Right lung (tissue), 5 donors: ENCODE data around the gene ARIH2. TPM values are rescaled to one million over a fixed set of nuclear protein-coding genes. Genes with fewer than 3 reads are reported as not detected.

ENCODE experiments used
- DNase-seq, 2 donors: peaks; one replicate each; pipeline ENCODE4 v3.0.0-alpha.2; 2013
- polyA plus RNA-seq, 5 donors: library from polyadenylated mRNA; unstranded; fragments of 120-200 nt; gene quantifications; one replicate each; pipeline versions ENCODE4 v1.2.1 to v1.2.3, GENCODE V29; 2013; ENCODE audit warnings: inconsistent platforms in 1 of 5, low replicate concordance in 1 of 5; ENCODE audit not compliant: insufficient read length in 5 of 5, insufficient read depth in 1 of 5

Gene ARIH2
- polyA plus RNA-seq, 5 donors = 72.0 to 94.8 (median 77.5) TPM

DNA sequence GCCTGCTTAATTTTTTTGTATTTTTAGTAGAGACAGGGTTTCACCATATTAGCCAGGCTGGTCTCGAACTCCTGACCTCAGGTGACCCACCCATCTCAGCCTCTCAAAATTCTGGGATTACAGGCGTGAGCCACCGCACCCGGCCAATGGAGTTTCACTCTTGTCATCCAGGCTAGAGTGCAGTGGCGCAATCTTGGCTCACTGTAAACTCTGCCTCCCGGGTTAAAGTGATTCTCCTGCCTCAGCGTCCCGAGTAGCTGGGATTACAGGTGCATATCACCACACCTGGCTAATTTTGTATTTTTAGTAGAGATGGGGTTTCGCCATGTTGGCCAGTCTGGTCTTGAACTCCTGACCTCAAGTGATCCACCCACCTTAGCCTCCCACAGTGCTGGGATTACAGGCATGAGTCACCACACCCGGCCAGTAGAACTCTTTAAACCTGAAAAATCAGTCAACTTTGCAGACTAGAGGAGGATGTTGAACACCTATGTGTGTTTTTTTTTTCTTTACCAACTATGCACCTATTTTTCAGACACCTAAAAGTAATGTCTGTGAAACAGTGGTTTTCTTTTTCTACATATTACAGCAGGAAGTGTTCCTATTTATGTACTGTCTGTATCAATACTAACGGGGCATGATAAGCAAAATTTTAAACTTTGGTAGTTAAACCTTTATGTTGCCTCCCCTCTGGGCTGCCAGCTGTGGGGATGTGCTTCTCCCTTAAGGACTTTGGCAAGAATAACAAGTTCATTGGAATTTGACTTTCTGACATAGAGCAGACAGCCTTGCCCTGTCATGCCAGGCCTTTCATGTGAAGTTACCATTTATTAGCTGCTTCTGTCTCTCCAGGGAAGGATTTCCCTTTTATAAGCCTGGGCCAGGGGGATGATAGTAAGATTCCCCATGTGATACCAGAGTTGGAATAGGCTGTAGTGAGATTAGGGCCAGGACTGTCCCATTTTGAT lies 8.1 kb downstream of the ARIH2 start:
- no peak for DNase-seq

DNA sequence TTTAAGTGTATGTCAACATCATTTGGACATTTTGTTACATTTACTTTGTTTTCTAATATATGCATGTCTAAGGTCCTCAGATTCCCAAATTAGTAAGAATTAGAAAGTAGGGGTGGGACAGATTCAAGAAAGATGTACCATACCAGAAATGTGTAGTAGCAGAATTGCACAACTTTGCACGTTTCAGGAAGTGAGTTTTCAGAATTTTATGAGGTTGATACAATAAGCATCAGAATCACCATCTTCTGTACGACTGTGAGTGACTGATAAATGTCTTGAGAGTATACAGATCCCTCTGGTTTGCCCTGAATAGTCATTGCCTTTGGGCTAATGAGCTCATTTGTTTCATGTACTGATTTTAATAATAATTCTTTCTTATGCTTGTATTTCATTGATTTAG lies 9.3 kb downstream of the ARIH2 start:
- no peak for DNase-seq

DNA sequence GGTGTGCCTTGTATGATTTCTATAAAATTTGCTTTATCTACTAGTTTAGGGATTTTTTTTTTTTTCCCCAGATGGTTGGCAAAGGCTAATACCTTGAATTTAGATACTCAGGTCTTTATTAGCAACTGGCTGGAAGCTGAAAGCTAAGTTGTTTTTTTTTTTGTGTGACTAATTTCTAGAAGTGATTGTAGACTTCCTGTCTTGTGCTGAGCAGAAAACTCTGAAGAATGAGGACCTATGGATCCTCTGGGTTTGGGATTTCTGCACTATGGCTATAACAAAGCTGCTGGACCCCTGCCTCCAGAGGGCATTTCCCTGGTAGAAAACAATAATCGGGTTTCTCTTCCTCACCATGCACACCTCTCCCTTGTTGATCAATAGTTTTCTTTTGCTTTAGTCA lies 10.0 kb downstream of the ARIH2 start:
- DNase-seq = no peak

DNA sequence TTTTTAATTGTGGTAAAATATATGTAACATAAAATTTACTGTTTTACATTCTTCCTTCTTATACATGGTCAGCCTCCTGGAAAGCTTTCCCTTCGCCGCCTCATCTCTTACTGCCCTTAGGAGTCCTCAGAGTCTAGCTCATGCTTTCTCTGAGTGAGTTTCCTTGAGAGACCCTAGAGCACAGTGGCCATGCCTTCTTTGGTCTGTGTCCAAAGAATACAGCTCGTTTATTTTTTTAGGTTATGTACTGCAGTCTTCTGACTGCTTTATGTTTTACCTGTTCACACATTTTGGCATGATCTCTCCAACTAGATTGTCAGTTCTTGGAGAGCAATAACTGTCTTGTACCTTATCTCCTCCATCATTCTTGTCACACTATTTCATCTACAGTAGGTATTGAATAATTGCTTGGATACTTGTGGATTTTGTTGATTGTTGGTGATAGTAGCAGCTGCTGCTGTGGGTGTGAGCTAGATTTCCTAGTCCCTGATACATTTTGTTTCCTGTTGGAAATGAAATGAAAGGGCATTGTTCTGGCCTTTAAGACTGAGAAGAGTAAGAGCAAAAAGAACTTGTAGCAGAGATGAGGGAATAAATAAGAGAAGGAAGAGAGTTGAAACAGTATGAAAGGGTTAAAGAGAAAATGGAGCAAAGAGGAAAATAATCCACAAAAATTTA lies 10.9 kb downstream of the ARIH2 start:
- no peak for DNase-seq

DNA sequence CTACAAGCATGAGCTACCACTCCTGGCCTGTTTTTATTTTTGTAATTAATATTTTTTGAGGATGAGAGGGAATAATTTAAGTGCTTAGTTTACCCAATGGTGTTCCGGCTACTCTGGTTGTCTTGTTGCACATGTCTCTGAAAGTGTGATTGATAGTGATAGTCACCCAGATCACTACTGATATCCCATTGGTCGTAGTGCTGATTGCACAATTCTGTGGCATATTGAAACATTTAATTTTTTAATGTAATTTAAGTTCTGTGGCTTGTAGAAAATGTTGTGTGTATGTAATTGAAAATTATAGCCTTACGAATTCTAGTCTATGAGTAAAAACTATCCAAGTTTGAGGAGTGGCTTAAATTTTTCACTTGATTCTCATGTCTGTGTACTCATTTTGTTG lies 11.9 kb downstream of the ARIH2 start:
- no peak for DNase-seq

DNA sequence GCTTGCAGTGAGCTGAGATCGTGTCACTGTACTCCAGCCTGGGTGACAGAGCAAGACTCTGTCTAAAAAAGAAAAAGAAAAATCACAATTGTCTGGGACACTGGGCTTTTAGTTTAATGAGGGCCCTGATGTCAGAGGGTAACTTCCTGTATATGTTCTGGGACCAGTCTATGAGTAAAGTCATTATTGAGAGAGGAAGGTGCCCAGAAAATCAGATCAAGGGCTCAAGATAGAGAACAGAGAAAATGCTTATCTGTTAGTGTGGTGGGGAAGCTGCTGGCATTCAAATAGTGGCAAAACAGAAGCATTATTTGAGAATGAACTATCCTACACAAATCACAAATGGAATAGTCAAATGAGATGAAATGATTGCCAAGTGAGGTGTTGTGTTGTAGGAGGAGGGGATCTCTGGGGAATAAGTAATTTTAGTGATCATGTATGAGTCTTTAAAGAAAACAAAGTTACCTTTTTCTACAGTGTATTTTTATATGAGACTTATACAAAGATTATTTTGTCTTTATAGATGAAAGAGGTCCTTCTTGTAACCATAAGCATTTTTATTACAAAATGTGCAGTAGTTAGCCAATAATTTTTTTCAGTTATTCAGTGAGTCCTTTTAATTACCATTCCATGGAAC lies 13.4 kb downstream of the ARIH2 start:
- DNase-seq = no peak

DNA sequence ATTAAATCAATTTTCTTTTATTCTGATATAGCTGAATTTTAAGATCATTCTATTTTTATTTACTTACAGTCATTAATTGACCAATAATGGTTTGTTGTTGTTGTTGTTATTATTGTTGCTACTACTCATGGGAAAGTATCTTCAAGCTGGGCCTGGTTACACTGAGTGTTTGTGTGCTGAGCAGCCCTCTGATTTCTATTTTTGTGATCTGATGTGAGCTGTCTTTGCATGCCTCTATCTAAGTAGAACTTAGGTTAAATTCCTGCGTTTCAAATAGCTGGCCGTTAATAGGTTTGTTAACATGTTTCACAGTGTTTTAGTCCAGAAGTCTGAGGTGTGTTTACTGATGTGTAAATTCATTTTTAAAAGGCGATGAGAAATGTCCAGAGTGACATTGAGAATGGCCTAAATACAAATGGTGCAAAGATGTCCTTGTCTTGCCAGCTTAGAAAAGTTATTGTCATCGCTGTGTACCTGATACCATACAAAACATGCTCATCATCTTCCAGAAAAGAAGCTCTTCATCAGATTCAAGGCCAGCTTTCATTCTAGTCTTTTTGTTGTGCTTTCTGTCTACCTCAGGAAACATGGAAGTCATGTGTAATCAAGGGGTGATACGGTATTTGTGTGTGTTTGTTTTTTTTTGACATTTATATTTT lies 15.8 kb downstream of the ARIH2 start:
- DNase-seq = no peak

DNA sequence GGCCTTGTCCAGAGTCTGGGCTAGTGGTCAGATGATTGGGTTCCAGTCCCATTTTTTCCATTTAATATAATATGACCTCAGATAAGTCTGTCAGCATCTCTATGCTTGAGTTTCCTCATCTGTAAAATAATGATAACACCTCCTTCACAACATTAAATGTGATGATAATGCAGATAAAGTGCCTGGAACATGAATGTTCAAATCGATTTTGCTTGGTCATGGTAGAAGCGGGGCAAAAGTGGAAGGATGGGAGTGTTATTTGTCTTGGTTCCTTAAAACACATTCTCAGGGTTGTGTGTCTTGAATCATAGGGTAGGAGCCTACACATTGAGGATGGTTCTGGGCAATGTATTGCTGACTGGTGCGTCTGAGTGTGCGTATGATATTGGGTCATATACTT lies 16.9 kb downstream of the ARIH2 start:
- DNase-seq = no peak

DNA sequence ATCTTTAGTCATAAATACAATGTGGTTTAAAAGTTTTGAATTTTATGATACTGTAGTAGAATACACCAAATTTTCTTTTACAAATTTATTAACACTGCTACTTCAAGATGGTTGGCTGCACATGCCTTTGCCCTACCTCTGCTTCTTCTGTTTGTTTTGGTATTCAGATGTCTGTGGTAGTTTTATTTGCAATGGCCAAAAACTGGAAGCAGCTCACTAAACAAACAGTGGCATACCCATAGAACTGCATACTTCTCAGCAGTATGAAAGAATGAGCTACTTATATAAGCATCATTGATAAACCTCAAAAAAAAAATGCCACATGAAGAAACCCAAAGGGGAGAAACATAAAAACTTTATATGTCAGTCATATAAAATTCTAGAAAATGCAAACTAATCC lies 19.5 kb downstream of the ARIH2 start:
- no peak for DNase-seq

DNA sequence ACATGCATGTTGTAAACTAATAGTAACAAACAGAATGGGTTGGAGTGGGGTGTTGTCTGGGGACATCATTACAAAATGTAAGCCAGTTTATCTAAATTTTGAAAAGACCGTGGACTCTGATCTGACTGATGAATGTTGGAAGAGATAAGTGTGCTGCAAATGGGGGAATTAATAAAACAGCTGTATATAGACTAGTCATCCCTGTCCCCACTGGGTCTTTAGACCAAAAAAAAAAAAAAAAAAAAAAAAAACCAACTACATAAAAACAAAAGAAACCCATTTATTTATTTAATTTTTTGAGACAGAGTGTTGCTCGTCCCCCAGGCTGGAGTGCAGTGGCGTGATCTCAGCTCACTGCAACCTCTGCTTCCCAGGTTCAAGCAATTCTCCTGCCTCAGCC lies 20.0 kb downstream of the ARIH2 start:
- DNase-seq = no peak

DNA sequence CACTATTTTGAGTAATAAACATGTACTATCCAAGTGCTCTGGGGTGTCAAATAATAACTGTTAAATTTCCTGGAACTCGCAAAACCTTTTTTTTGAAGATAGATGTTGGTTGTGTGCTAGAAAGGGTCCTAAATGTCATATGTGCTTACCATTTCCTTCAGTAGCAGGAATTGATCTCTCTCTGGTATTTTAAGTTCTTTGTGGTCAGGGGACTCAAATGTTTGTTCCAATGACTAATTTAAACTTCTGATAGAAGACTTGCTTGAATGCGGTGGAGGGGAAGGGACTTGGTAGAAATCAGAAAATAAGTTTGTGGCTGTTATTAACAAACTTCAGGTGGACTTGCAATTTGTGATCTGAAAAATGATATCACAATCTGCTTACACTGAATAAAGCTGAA lies 26.8 kb downstream of the ARIH2 start:
- no peak for DNase-seq

DNA sequence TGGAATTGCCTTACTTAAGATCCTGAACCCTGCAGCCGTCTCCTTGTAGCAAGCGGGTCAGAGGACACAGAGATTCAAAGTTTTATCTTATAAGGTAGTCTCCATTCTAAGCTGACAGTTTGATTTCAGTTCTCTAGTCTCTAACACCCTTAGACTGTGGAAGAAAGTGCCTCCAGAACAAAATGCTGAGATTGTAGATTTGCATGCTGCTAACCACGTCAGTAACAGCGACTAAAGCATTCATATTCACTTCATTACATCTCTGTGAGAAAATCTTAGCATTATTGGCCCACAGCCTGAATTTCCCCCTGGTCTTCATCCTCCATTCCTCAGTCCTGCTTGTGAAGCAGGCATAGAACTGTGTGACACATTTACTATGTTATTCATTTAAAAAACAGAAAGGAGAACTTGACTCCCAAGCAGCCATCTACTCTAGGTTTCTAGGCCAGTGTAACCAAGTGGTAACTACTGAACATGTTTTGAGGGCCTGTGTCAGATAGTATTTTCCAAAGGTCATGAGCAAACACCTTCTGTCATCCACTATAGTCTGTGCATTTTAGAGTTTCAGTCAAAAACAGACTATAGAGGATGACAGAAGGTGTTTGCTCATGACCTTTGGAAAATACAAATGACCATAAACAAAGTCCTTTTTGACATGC lies 27.4 kb downstream of the ARIH2 start:
- DNase-seq = peak in 1 of 2 donors; percentile 13

DNA sequence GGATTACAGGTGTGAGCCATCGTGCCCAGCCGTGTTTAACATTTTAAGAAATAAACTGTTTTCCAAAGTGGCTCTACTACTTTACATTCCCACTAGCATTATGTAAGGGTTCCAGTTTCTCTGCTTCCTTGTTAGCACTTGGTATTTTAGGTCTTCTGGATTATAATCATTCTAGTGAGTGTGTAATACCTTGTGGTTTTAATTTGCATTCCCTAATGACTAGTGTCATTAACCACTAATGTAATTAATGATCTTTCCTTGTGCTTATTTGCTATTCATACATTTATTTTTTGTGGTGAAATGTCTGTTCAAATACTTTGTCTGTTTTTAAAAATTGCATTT lies 30.7 kb downstream of the ARIH2 start:
- DNase-seq = no peak

DNA sequence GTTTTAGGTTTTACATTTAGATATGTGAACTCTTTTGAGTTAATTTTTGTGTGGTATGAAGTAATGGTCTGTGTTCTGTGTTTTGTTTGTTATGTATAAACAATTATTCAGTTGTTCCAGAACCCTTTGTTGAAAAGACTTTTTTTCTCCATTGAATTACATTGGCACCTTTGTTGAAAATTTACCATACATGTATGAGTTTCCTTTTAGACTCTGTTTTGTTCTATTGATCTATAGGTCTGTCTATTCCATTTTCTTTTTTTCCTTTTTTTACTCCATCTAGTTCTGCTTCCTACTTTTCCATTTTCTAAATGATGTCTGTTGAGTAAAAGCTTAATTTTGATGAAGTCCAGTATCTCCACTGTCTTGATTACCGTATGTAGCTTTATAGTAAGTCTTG lies 31.4 kb downstream of the ARIH2 start:
- DNase-seq = no peak

DNA sequence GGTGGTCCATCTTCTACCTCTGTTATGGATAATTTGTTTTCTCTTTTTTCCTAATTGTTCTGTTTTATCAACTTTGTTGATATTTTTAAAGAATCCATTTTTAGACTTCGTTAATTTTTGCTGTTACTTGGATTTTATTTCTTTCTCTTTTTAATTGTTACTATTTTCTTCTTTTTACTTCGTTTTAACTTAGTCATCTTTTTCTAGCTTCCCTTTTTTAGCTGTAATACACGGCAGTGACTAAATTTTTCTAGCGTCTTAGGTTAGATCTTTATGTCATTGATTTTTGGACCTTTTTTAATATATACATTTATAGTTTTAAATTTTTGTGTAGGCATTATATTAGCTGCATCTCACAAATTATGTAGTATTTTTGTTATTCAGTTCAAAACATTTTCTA lies 33.1 kb downstream of the ARIH2 start:
- DNase-seq = no peak

DNA sequence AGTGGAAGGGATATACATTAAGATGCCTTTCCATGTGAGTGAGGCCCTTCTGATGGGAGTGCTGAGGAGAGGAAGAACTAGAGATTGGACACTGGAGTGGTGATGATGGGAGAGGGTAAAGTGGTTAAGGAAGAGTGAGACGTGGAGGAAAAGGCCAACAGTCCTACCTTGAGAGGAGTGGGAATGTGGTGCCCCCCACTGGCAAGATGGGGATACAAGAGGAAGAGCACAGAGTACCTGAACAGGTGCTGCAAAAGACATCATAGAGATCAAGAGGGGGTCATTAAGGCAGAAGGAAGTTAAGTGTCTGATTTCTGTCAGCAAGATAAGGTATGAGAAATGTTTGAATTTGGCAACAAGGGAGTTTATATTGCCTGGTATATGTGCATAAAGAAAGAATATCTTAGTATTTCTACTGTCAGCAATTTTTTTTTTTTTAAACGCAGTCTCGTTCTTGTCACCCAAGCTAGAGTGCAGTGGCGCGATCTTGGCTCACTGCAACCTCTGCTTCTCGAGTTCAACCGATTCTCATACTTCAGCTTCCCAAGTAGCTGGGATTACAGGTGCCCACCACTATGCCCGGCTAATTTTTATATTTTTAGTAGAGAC lies 34.0 kb downstream of the ARIH2 start:
- no peak for DNase-seq

DNA sequence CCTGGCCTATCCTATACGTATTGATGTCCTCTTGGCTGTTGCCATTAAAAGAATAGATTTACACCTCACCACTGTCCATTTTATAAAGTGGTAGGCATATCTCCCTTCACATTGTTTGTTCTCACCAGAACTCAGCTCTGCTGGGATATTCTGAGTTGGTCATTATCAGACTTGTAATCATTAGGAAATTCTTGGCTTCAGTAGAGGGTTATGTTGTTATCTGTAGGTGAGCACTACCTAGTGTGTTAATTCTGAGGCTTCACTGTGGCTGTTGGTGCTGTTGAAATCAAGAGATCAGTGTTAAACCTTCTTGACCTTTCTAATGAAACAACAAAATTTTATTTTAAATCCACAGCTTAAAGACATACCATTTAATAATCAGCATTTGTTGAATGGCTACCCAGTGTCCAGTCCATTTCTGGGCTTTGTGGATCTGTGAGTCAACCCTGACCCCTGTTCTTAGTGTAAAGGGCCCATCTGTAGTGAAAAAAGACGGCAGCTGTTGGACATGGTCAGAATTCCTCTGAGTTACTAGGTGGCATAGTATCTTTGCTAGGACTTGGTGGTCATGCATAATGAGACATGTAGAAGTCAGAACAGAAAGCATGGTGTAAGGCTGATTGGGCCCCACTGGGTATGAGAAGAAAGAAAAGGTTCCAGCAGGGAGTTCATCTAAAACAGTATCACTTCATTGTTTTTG lies 38.5 kb downstream of the ARIH2 start:
- no peak for DNase-seq

DNA sequence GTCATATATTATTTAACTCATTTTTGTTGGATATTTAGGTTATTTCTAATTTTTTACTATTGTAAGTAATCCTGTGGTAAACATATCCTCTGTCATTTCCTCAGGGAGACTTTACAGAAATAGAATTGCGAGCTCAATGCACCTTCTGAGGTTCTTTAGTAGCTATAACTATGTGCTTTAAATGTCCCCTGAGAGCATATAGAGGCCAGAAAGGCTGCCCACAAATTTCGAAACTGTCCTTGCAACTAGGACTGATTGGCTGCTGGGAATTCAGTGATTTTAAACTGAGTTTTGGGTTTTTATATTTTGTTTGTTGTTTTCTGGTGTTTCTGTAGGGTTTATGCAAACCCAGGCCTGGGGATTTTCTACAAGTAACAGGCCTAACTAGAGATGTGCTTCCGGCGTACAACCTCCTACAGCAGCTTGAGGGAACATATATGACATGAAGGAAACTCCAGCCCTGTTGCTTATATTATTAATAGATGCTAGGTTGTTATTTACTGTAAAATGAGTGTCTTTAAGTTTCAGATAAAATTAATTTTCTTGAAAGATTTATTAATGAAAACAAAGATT lies 42.3 kb downstream of the ARIH2 start:
- no peak for DNase-seq

DNA sequence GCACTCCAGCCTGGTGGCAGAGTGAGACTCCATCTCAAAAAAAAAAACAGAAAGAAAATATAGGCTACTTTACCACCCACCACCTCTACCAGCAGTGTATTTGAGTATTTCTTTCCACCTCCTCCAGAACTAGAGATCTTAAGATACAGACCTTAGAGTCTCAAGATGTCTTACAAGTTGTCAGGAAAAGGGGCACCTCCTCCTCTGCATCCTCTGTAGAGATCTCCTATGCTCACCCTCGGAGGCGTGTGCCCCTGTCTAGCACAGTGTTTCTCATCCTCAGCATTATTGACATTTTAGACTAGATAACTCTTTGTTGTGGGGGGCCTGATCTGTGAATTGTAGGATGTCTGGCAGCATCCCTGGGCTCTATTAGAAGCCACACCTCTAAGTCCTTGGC lies 43.7 kb downstream of the ARIH2 start:
- no peak for DNase-seq

DNA sequence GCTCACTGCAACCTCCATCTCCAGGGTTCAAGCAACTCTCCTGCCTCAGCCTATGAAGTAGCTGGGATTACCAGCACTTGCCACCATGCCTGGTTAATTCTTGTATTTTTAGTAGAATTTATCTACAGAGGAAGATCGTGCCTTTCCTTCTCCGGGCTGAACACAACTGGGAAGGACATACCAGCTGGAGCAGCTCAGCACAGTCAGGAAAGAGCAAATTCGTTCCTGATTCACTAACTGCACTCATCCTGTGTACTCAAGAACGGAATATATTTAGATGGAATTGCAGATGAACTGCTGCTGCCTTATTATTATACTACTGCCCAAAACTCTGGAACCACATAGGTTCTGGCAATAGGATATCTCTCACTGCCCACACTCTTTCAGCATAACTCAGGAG lies 44.3 kb downstream of the ARIH2 start:
- no peak for DNase-seq
